Measurements from ENCODE around the gene JCAD.

Gene JCAD

DNA sequence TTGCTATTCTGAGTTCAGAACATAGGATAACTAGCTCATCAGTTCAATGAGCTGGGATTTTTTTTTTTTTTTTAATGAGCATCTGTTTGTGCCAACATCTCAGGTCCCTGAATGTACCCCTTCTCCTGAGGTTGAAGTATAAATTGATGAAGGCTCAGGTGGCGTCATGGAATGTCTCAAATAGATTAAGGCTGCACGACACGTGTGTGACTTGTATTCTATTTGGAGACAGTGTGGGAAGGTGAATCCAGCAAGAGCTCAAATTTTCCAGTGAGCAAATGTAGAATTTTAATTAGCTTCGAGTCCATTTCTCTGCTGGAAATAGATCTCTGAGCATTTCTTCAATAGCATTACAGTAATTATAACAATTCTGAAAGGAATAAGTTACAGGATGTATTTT is 37.2 kb upstream of the JCAD start:
- TF ChIP-seq, protein P1, sequence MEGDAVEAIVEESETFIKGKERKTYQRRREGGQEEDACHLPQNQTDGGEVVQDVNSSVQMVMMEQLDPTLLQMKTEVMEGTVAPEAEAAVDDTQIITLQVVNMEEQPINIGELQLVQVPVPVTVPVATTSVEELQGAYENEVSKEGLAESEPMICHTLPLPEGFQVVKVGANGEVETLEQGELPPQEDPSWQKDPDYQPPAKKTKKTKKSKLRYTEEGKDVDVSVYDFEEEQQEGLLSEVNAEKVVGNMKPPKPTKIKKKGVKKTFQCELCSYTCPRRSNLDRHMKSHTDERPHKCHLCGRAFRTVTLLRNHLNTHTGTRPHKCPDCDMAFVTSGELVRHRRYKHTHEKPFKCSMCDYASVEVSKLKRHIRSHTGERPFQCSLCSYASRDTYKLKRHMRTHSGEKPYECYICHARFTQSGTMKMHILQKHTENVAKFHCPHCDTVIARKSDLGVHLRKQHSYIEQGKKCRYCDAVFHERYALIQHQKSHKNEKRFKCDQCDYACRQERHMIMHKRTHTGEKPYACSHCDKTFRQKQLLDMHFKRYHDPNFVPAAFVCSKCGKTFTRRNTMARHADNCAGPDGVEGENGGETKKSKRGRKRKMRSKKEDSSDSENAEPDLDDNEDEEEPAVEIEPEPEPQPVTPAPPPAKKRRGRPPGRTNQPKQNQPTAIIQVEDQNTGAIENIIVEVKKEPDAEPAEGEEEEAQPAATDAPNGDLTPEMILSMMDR (conservative IDR thresholded peaks at IDR 0.05; ENCODE audit: control insufficient read depth, insufficient read depth, low read depth, low read length): no peak
- no peak overlapping the region for H3K4me3 ChIP-seq (ENCODE audit: control insufficient read depth, low read depth, low read length)
- no peak for DNase-seq (ENCODE audit: low read depth)

DNA sequence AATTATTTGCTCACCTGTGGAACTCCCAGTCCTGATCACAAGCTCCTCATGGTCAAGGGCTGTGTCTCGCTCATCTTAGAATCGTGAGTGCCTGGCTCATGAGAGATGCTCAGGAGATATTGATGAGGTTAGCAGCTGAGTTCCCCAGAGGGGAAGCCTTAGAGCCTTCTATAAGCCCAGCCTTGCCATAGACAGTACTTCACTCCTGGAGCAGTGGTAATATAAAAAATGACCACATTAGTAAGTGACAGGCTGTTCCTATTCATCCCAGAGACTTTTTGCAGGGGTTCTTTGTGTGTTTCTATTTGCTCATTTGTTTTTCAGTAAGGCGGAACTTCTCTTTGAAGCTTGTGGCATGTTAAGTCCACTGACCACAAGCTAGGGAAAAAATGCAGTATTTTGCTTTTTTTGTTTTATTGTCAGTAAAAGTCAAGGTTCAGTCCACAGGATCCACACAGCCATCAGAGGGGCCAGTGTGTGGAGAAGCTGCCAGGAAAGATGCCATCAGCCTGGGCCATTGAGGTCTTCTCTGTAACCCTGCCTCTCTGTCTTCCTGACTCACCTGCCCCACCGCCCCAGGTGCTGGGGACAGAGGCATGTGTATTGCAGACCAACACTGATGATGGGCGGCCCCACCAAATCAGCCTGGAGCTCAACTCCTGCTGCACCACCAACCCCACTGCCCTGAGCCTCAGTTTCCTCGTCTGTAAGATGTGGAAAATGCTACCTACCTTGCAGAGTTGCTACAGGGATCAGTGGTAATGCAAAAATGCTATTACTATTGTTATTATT is 36.4 kb upstream of the JCAD start:
- no peak for DNase-seq (ENCODE audit: low read depth)
- no peak overlapping the region for H3K4me3 ChIP-seq (ENCODE audit: control insufficient read depth, low read depth, low read length)
- TF ChIP-seq, protein P1 (conservative IDR thresholded peaks at IDR 0.05; ENCODE audit: control insufficient read depth, insufficient read depth, low read depth, low read length): no peak

DNA sequence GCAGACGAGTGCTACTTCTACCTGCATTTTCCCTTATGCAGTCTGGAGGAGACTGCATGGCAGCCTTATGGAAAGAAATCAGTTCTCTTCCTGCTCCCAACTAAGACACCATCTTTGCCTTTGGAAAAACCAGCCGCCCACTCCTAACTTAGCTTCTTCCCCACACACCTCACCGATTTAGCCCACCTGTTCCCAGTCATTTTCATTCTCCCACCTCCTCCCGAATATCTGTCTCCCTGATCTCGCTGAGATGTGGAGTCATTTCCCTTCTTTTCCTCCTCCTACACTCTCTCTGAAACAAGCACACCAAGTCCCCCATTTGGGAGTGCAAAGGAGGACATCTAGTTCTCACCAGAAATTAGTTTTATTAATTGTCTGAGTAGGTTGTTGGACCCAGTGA is 35.2 kb upstream of the JCAD start:
- TF ChIP-seq, protein P1 (conservative IDR thresholded peaks at IDR 0.05; ENCODE audit: control insufficient read depth, insufficient read depth, low read depth, low read length): no peak
- DNase-seq (ENCODE audit: low read depth): no peak
- H3K4me3 ChIP-seq (ENCODE audit: control insufficient read depth, low read depth, low read length): no peak overlapping the region

DNA sequence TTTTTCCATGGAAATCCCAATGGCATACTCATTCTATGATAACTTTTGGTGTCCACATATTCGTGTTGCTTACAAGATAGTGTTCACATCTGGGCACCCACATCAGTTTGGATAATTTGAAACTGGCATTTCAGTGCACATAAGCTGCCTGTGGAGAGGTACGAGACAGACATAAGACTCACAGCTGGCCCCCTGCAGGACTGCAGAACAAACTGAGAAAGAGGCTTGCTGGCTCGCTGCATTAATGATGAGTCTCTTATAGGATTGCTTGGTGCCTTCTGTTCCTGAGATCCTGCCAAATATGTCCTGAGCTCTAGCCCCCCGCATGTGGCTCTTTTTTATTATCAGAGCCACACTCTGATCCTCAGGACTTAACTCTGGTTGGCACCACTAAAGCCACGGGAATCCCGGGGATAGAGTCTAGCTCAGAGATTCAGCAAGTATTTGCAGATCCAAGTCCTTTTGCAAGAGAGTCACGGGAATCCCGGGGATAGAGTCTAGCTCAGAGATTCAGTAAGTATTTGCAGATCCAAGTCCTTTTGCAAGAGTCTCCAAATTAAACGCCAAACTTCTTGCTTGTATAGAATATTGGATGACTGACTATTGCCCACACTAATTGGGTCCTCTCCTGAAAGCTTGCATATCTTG is 34.0 kb upstream of the JCAD start:
- TF ChIP-seq, protein P1 (conservative IDR thresholded peaks at IDR 0.05; ENCODE audit: control insufficient read depth, insufficient read depth, low read depth, low read length): no peak
- no peak for DNase-seq (ENCODE audit: low read depth)
- H3K4me3 ChIP-seq (ENCODE audit: control insufficient read depth, low read depth, low read length): no peak overlapping the region

DNA sequence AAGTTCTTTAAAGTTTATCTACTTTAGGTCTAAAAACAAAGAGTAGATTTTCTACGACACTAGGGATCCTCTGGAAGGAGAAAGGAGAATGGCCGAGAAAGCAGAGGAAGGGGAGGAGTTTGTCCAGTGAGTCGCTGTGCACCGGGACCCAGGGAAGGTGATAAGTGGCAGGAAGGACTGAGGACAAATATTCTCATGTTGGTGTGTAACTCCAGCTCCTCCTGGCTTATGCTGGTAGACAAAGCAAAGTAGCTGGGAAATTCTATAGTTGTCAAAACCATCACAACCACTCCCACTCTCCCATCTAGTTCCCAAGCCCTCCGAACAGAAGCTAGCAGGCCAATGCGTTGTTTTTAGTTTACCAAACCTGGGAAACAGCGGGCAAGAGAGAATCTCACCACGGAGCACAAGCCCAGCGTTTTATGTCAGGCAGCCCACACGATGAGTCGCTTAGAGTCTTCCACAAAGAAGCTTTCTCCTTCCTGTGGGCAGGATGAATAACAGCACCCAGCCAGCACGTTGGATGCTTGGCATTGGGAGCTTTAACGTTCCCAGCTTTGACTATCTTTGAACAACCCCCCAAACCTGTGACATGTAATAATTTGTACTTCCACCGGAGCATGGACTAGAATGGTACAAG is 32.9 kb upstream of the JCAD start:
- peak; percentile 66 for DNase-seq (ENCODE audit: low read depth)
- TF ChIP-seq, protein P1 (conservative IDR thresholded peaks at IDR 0.05; ENCODE audit: control insufficient read depth, insufficient read depth, low read depth, low read length): no peak
- H3K4me3 ChIP-seq (ENCODE audit: control insufficient read depth, low read depth, low read length): no peak overlapping the region

DNA sequence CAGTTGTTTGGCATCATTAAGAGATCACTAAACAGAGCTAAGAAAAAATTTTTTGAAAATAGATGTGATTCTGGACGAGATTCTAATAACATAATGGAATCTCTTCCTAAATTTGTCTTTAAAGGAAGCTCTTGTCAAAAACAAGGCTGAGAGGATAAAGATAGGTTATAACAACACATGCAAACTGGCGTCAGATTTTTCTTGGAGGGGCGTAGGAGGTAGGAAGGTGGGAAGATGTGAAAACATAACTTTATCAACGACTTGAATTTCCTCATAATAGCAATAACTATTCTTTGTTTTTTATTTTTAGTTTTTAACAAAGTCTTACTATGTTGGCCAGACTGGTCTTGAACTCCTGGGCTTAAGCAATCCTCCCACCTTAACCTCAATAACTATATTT is 31.8 kb upstream of the JCAD start:
- DNase-seq (ENCODE audit: low read depth): no peak
- no peak overlapping the region for H3K4me3 ChIP-seq (ENCODE audit: control insufficient read depth, low read depth, low read length)
- TF ChIP-seq, protein P1 (conservative IDR thresholded peaks at IDR 0.05; ENCODE audit: control insufficient read depth, insufficient read depth, low read depth, low read length): no peak

Measured in fibroblast of mammary gland (primary cell).